Measurements from ENCODE around the gene FNDC5. TPM values are rescaled to one million over a fixed set of nuclear protein-coding genes. Genes with fewer than 3 reads are reported as not detected.

FNDC5 gene
- total and polyA plus RNA-seq, 2 of the 13 experiments (the other 11 are each of a cell fraction or from before 2014, with no cell fraction given) = 1.4 to 3.1 TPM

GRCh38 chr1:32886004-32886827, 15.5 kb upstream of the FNDC5 start, which contains the start of gene HPCA (continued):
- TF ChIP-seq ZNF687 (CRISPR knock-in tag; IDR thresholded peaks at IDR 0.05) = peak; percentile 81
- TF ChIP-seq ZNF513 (CRISPR knock-in tag; conservative IDR thresholded peaks at IDR 0.05) = no peak
- TF ChIP-seq SMARCE1 (IDR thresholded peaks at IDR 0.05; ENCODE audit: borderline replicate concordance) = no peak
- TF ChIP-seq ZNF577 (CRISPR knock-in tag; IDR thresholded peaks at IDR 0.05; ENCODE audit: borderline replicate concordance, low read depth) = 0 out of 2 replicates have a peak, but pooled peaks have one; percentile 82
- peak; percentile 62; the same call in 1 of the 2 replicates for TF ChIP-seq PAX8 (CRISPR knock-in tag; IDR thresholded peaks at IDR 0.05; ENCODE audit: borderline replicate concordance)
- no peak for TF ChIP-seq POLR2AphosphoS2 (IDR thresholded peaks at IDR 0.05; ENCODE audit: low read depth, low read length)
- TF ChIP-seq RBFOX2 (IDR thresholded peaks at IDR 0.05; ENCODE audit: low read depth, low read length) = no peak
- peak; percentile 93 for TF ChIP-seq ZNF275 (CRISPR knock-in tag; IDR thresholded peaks at IDR 0.05; ENCODE audit: borderline replicate concordance)
- peak; percentile 97 for TF ChIP-seq SATB2 (CRISPR knock-in tag; IDR thresholded peaks at IDR 0.05)
- no peak for TF ChIP-seq KAT2B (IDR thresholded peaks at IDR 0.05; ENCODE audit: borderline replicate concordance, low read depth, low read length)
- TF ChIP-seq TEAD3 (CRISPR knock-in tag; optimal IDR thresholded peaks at IDR 0.05; ENCODE audit: borderline replicate concordance) = peak; percentile 70
- TF ChIP-seq NFKB2 (CRISPR knock-in tag; IDR thresholded peaks at IDR 0.05; ENCODE audit: borderline replicate concordance) = peak; percentile 99
- TF ChIP-seq XRCC5 (optimal IDR thresholded peaks at IDR 0.05; ENCODE audit: low read length) = peak; percentile 80
- peak; percentile 95 for TF ChIP-seq ZNF331 (CRISPR knock-in tag; IDR thresholded peaks at IDR 0.05)
- TF ChIP-seq SIX1 (CRISPR knock-in tag; IDR thresholded peaks at IDR 0.05; ENCODE audit: borderline replicate concordance) = peak; percentile 61
- TF ChIP-seq EEA1 (CRISPR knock-in tag; IDR thresholded peaks at IDR 0.05; ENCODE audit: borderline replicate concordance) = peak; percentile 97
- TF ChIP-seq GMEB2 (CRISPR knock-in tag; IDR thresholded peaks at IDR 0.05; ENCODE audit: low read depth) = no peak
